ENCODE data around the gene CD82.

DNA sequence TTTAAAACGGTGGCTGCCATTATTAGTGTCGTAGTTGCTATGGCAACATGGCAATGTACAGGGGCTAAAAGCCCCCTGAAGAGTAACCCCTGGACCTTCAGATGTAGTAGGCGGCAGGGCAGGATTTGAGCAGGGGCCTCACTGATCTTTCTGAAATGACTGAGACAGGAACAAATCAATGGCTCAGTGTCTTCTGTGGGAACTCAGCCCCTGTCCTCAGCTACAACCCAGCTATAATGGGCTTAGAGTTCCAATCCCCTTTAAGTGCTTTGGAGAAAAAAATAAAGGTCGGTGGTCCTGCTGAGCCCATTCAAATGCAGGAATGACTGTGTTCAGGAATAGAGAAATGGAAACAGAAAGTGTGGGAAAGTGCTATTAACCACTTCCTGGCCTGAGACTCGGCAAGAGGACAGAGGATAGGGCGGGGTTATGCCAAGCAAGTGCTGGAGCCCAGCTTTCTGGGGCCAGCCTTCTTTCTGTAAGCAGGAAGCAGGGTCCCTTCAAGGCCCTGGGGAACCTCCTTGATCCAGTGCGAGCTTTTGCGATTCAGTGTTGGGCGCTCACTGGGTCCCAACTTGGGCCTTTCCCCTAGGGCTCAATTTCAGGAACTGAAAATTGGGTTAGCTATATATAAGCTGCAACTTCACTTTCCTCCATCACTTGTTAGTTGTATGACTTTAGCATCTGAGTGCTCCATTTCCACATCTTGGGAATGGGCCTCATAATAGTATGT, 6.1 kb upstream of the CD82 start:
- TF ChIP-seq, protein P1, sequence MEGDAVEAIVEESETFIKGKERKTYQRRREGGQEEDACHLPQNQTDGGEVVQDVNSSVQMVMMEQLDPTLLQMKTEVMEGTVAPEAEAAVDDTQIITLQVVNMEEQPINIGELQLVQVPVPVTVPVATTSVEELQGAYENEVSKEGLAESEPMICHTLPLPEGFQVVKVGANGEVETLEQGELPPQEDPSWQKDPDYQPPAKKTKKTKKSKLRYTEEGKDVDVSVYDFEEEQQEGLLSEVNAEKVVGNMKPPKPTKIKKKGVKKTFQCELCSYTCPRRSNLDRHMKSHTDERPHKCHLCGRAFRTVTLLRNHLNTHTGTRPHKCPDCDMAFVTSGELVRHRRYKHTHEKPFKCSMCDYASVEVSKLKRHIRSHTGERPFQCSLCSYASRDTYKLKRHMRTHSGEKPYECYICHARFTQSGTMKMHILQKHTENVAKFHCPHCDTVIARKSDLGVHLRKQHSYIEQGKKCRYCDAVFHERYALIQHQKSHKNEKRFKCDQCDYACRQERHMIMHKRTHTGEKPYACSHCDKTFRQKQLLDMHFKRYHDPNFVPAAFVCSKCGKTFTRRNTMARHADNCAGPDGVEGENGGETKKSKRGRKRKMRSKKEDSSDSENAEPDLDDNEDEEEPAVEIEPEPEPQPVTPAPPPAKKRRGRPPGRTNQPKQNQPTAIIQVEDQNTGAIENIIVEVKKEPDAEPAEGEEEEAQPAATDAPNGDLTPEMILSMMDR (IDR thresholded peaks at IDR 0.05): no peak
- TF ChIP-seq POLR2A (IDR thresholded peaks at IDR 0.05): no peak
